K562 (cell line): ENCODE measurements around the gene TRIO. TPM values are rescaled to one million over a fixed set of nuclear protein-coding genes. Genes with fewer than 3 reads are reported as not detected.

Source experiments
- ATAC-seq: fragments of 200-7000 bp; cut with Tn5 transposase; 3 replicates; pipeline ENCODE4 v1.9.1; 2020; ENCODE audit warnings: moderate library complexity
- BruUV-seq: library from RNA; stranded (reverse); fragments of 400-500 nt; replicated peaks from 2 replicates; lab custom pipeline; 2021; lab: Mats Ljungman, UMichigan
- CTCF ChIA-PET: fragments of 300-600 bp; formaldehyde crosslinking; extraction: SDS; loops from one replicate; lab custom pipeline; 2021; ENCODE audit warnings: low intra/inter-chr PET ratio; lab: Yijun Ruan, JAX
- POLR2A ChIA-PET: fragments of 300-600, 350-650 bp; sonication (Branson Sonifier 250); formaldehyde crosslinking; extraction: SDS; loops from one replicate; lab custom pipeline; 2021; ENCODE audit warnings: antibody characterized with exemption, inconsistent platforms; lab: Yijun Ruan, JAX
- DNase-seq, 4 experiments: peaks; one replicate each; pipeline versions ENCODE4 v3.0.0 to v3.0.0-alpha.2; 2011 to 2018; ENCODE audit warnings: low spot score in 3 of 4, mixed read lengths in 3 of 4; ENCODE audit errors: extremely low read depth in 1 of 4
- FAIRE-seq: peaks from 2 replicates; lab custom pipeline; 2011; peaks lifted over from hg19 to GRCh38; lab: Jason Lieb, UNC
- H2AFZ ChIP-seq: 2 replicates; pipeline ENCODE4 v1.6.0; 2011; ENCODE audit warnings: low read depth, low read length, control low read depth, inconsistent platforms
- H3K27ac ChIP-seq: fragments of 200-600 bp; 3 replicates; pipeline ENCODE4 v1.8.0; 2011; ENCODE audit warnings: low read depth, mild to moderate bottlenecking, control low read depth, inconsistent platforms, low read length, moderate library complexity, mixed read lengths; ENCODE audit errors: extremely low read depth
- H3K27me3 ChIP-seq, 2 experiments: fragments of 300-600 bp in 1 of 2; 2 replicates in 1 of 2; 3 replicates in 1 of 2; pipeline versions ENCODE4 v1.6.0 to v1.8.0; 2011; ENCODE audit warnings: inconsistent platforms in 2 of 2, low read length in 2 of 2, mild to moderate bottlenecking in 1 of 2, mixed read lengths in 1 of 2, moderate library complexity in 1 of 2; ENCODE audit not compliant: control insufficient read depth in 2 of 2, insufficient read depth in 2 of 2
- H3K36me3 ChIP-seq: fragments of 300-600 bp; 3 replicates; pipeline ENCODE4 v1.8.0; 2011; ENCODE audit warnings: mild to moderate bottlenecking, low read length, inconsistent platforms; ENCODE audit not compliant: control insufficient read depth, insufficient read depth
- H3K4me1 ChIP-seq, 2 experiments: fragments of 200-600 bp in 1 of 2; replicated peaks in 1 of 2; 2 replicates in 1 of 2; 3 replicates in 1 of 2; pipeline versions ENCODE4 v1.5.1 to v1.8.0; 2011; ENCODE audit warnings: inconsistent platforms in 2 of 2, low read length in 2 of 2, mild to moderate bottlenecking in 1 of 2, mixed read lengths in 1 of 2, moderate library complexity in 1 of 2; ENCODE audit not compliant: control insufficient read depth in 2 of 2, insufficient read depth in 2 of 2
- H3K4me2 ChIP-seq: 2 replicates; pipeline ENCODE4 v1.6.1; 2011; ENCODE audit warnings: low read length, control low read depth, inconsistent platforms, mixed read lengths; ENCODE audit not compliant: insufficient read depth
- H3K4me3 ChIP-seq: fragments of 200-600 bp; sonication (generic), shearing (Covaris generic); 2 replicates; pipeline ENCODE4 v1.5.1; 2016; ENCODE audit warnings: control low read depth, inconsistent platforms
- H3K79me2 ChIP-seq: fragments of 200-600 bp; 3 replicates; pipeline ENCODE4 v1.8.0; 2011; ENCODE audit warnings: low read length, inconsistent platforms; ENCODE audit not compliant: control insufficient read depth, insufficient read depth
- H3K9ac ChIP-seq, 2 experiments: 2 replicates each; pipeline versions ENCODE4 v1.6.0 to v1.6.1; 2011; ENCODE audit warnings: low read depth in 2 of 2, low read length in 2 of 2, control low read depth in 1 of 2, inconsistent platforms in 1 of 2, mild to moderate bottlenecking in 1 of 2, mixed read lengths in 1 of 2; ENCODE audit not compliant: insufficient read depth in 1 of 2
- H3K9me1 ChIP-seq: one replicate; pipeline ENCODE4 v1.6.0; 2011; ENCODE audit warnings: inconsistent platforms, mild to moderate bottlenecking, low read length, moderate library complexity; ENCODE audit not compliant: control insufficient read depth, insufficient read depth
- H3K9me3 ChIP-seq: replicated peaks from 2 replicates; pipeline ENCODE4 v1.5.1; 2011; ENCODE audit warnings: low read depth, low read length, inconsistent platforms; ENCODE audit not compliant: control insufficient read depth, insufficient read depth
- H4K20me1 ChIP-seq: replicated peaks from 2 replicates; pipeline ENCODE4 v1.6.1; 2011; ENCODE audit warnings: low read length, inconsistent platforms, mixed read lengths; ENCODE audit not compliant: control insufficient read depth, insufficient read depth
- CCAR2 ChIP-seq: fragments of 200-400 bp; formaldehyde crosslinking; IDR thresholded peaks from 2 replicates; pipeline ENCODE4 v1.6.1; 2017; ENCODE audit warnings: mild to moderate bottlenecking, low read depth, low read length
- FOXA3 ChIP-seq, 2 experiments: fragments of 450-650 bp in 1 of 2; sonication (generic) in 1 of 2; formaldehyde crosslinking; IDR thresholded peaks in 1 of 2; conservative IDR thresholded peaks in 1 of 2; 2 replicates each; pipeline versions ENCODE4 v1.4.0 to v1.8.0; 2020 to 2022; ENCODE audit warnings: mild to moderate bottlenecking in 2 of 2, missing genetic modification reagents in 1 of 2
- GABPA ChIP-seq: fragments of 200-800 bp; sonication (Bioruptor generic); conservative IDR thresholded peaks from 2 replicates; pipeline ENCODE4 v1.6.1; 2016; ENCODE audit warnings: low read depth, missing genetic modification characterization, missing compliant biosample characterization
- HNRNPH1 ChIP-seq: fragments of 200-400 bp; formaldehyde crosslinking; optimal IDR thresholded peaks from 2 replicates; pipeline ENCODE3; 2017; ENCODE audit warnings: low read depth, mild to moderate bottlenecking, low read length, moderate library complexity
- KLF10 ChIP-seq: fragments of 250-450 bp; sonication (Bioruptor Pico); IDR thresholded peaks from 2 replicates; pipeline ENCODE4 v1.6.1; 2021; ENCODE audit warnings: matching md5 sums
- RBM15 ChIP-seq: fragments of 200-400 bp; formaldehyde crosslinking; IDR thresholded peaks from 2 replicates; pipeline ENCODE4 v1.6.1; 2018; ENCODE audit warnings: mild to moderate bottlenecking, low read length, moderate library complexity; ENCODE audit not compliant: insufficient read depth
- SRSF9 ChIP-seq: fragments of 200-400 bp; formaldehyde crosslinking; IDR thresholded peaks from 2 replicates; pipeline ENCODE4 v1.6.1; 2017; ENCODE audit warnings: low read depth, low read length, borderline replicate concordance
- TOE1 ChIP-seq, 2 experiments: fragments of 450-650 bp in 1 of 2; sonication (generic) in 1 of 2; formaldehyde crosslinking in 1 of 2; IDR thresholded peaks; 2 replicates each; pipeline versions ENCODE4 v1.7.1 to v1.8.0; 2016 to 2022; ENCODE audit warnings: borderline replicate concordance in 2 of 2, mild to moderate bottlenecking in 2 of 2, antibody characterized with exemption in 1 of 2, inconsistent platforms in 1 of 2, low read depth in 1 of 2, missing genetic modification reagents in 1 of 2, moderate library complexity in 1 of 2
- YY1 ChIP-seq, 3 experiments: IDR thresholded peaks; 2 replicates each; pipeline ENCODE4 v1.6.1; 2011; ENCODE audit warnings: low read length in 2 of 3, mild to moderate bottlenecking in 2 of 3, moderate library complexity in 2 of 3, borderline replicate concordance in 1 of 3, control low read depth in 1 of 3, low read depth in 1 of 3; ENCODE audit not compliant: insufficient read depth in 3 of 3, insufficient replicate concordance in 2 of 3, control insufficient read depth in 1 of 3, insufficient read length in 1 of 3; ENCODE audit errors: extremely low read depth in 1 of 3
- ZFP1 ChIP-seq: fragments of 450-650 bp; formaldehyde crosslinking; IDR thresholded peaks from 2 replicates; pipeline ENCODE4 v1.4.0; 2020; ENCODE audit warnings: mild to moderate bottlenecking, mixed read lengths
- WGBS: fragments of 100-300 bp; shearing (Covaris generic); methylation state at CpG from one replicate; pipeline ENCODE4 v1.1.6; 2016; ENCODE audit warnings: low coverage, mixed read lengths; ENCODE audit not compliant: insufficient coverage; ENCODE audit errors: missing lambda C conversion rate; 5-methylcytosine and 5-hydroxymethylcytosine counted together
- in situ Hi-C: fragments of 300-500 bp; cut with MboI; formaldehyde crosslinking; loops from 4 replicates; pipeline ENCODE4 v1.15.0; 2018; ENCODE audit warnings: inconsistent platforms, mixed read lengths
- intact Hi-C: fragments of 100-400 bp; cut with micrococcal nuclease; formaldehyde crosslinking; loops from 2 replicates; pipeline ENCODE4 v1.14.2; 2022
- polyA plus RNA-seq, 8 experiments: library from polyadenylated mRNA; depleted of rRNA in 4 of 8; stranded (reverse) in 5 of 8; unstranded in 3 of 8; fragments of >200 nt; fragmentation: Nextera tagmentation in 2 of 8; fragmentation: Illumina TruSeq in 1 of 8; extraction: Ambion mirVana in 2 of 8; extraction: Trizol in 1 of 8; gene quantifications; 2 replicates each; pipeline versions ENCODE4 v1.2.1 to v1.2.3, GENCODE V29; 2011 to 2014; ENCODE audit warnings: inconsistent platforms in 1 of 8, missing spikeins in 1 of 8
- total RNA-seq, 7 experiments: library from RNA; depleted of rRNA in 6 of 7; stranded (reverse); fragments of >200 nt in 6 of 7; fragmentation: Illumina TruSeq in 2 of 7; extraction: Trizol in 2 of 7; gene quantifications; 2 replicates each; pipeline versions ENCODE4 v1.2.1 to v1.2.3, GENCODE V29; 2011 to 2021; ENCODE audit warnings: low replicate concordance in 1 of 7
- TF ChIP-seq, protein P1 (sequence below): sonication (generic); formaldehyde crosslinking; IDR thresholded peaks from 2 replicates; pipeline ENCODE4 v1.8.1; 2023; ENCODE audit warnings: mild to moderate bottlenecking, missing genetic modification reagents
- TF ChIP-seq, protein P2 (sequence below), 2 experiments: IDR thresholded peaks in 1 of 2; conservative IDR thresholded peaks in 1 of 2; 2 replicates each; pipeline ENCODE4 v1.6.1; 2016; ENCODE audit warnings: low read depth in 2 of 2, mild to moderate bottlenecking in 1 of 2, missing compliant biosample characterization in 1 of 2, missing genetic modification characterization in 1 of 2, moderate library complexity in 1 of 2

Gene TRIO
- total and polyA plus RNA-seq, 9 of the 15 experiments (the other 6 are each of a cell fraction or from before 2014, with no cell fraction given), result 0.24 to 5.0 (median 1.1) TPM

DNA sequence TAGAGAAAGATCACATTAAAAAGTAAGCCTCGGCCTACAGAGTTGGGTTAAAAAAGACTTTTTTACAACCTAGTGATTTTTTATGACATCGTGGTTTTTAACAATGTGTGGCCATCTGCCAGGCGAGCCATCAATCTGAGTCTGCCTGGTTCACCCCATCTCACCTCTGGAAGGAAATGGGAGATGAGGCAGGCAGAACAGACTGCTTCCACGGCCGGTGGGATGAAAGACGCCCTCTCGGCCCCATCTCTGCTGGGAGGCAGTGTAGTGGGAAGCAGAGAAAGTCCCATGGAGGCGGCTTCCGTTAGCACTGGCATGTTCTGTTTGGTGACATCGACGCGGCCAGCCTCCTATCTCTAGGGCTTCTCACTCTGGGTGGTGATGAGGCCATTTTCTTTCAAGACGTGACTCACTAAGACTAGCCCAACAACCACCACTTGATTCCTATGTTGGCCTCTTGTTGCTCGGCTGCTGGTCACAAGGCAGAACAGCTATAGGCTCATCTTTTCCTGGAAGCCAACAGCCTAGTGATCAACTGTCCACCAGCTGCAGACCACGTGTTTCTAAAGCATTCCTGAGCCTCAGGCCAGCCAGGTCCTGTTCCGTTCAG is 306.0 kb downstream of the TRIO start (continued):
- TF ChIP-seq, protein P1, sequence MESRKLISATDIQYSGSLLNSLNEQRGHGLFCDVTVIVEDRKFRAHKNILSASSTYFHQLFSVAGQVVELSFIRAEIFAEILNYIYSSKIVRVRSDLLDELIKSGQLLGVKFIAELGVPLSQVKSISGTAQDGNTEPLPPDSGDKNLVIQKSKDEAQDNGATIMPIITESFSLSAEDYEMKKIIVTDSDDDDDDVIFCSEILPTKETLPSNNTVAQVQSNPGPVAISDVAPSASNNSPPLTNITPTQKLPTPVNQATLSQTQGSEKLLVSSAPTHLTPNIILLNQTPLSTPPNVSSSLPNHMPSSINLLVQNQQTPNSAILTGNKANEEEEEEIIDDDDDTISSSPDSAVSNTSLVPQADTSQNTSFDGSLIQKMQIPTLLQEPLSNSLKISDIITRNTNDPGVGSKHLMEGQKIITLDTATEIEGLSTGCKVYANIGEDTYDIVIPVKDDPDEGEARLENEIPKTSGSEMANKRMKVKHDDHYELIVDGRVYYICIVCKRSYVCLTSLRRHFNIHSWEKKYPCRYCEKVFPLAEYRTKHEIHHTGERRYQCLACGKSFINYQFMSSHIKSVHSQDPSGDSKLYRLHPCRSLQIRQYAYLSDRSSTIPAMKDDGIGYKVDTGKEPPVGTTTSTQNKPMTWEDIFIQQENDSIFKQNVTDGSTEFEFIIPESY, result no peak
- TF ChIP-seq, protein P2, sequence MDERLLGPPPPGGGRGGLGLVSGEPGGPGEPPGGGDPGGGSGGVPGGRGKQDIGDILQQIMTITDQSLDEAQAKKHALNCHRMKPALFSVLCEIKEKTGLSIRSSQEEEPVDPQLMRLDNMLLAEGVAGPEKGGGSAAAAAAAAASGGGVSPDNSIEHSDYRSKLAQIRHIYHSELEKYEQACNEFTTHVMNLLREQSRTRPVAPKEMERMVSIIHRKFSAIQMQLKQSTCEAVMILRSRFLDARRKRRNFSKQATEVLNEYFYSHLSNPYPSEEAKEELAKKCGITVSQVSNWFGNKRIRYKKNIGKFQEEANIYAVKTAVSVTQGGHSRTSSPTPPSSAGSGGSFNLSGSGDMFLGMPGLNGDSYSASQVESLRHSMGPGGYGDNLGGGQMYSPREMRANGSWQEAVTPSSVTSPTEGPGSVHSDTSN (CRISPR knock-in tag; IDR thresholded peaks at IDR 0.05; ENCODE audit: low read depth), result no peak
- TF ChIP-seq, protein P2 (tag; conservative IDR thresholded peaks at IDR 0.05; ENCODE audit: low read depth), result peak; percentile 63; the same call in 1 of the 2 replicates
- TF ChIP-seq ZFP1 (CRISPR knock-in tag), result no peak

DNA sequence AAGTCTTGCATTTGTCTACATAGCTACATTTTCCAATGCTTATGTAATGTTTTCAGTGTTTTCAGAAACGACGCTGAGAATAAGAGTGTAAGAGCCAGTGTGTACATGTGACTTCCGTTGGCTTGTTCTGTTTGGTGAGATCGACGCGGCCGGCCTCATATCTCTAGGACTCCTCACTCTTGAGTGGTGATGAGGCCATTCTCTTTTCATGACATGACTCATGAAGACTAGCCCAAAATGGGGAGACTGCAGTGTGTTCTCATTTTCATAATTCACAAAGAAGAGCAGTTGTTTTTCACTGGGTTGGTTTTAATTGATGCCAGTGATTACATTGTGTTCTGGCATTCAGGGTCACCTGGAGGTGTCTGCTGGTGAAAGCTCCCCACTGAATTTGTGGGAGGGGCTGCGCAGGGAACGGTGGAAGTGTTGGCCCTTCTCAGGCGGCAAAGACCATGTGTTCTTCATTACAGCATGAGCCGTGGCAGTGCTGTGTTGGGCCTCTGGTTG is 306.9 kb downstream of the TRIO start:
- Histone ChIP-seq H3K4me2 (no peak overlapping the region), H2AFZ (no peak overlapping the region), H3K4me1 (no peaks in the 10 kb centered on the region; a peak in 2 of 5 replicates), H4K20me1 (no peaks in the 10 kb centered on the region), H3K36me3 (no peaks in the 10 kb centered on the region), H3K79me2 (no peaks in the 10 kb centered on the region), H3K9me1 (no peaks in the 10 kb centered on the region), H3K4me3 (no peak overlapping the region), H3K27me3 (peaks cover 16 to 31% of the 10 kb centered on the region in 2 experiments), H3K9ac (no peak overlapping the region), H3K9me3 (no peaks in the 10 kb centered on the region), H3K27ac (no peak overlapping the region)
- under 1% methylated on average over 11 of the region's 11 CpGs for WGBS
- POLR2A ChIA-PET, result interaction anchor here (0.6 kb wide), 1 partner anchor 894 kb away, joined by 4 read pairs; no protein-coding TSS in a partner anchor
- DNase-seq (peak in 1 of 4 experiments; percentile 5), FAIRE-seq (peak; percentile 23), ATAC-seq (peak; percentile 57)
- CTCF ChIA-PET, result no interaction called here
- in situ Hi-C loops, result no loop called here
- no TSS peak for BruUV-seq
- intact Hi-C loops, result no loop called here
- TF ChIP-seq GABPA (tag), result 0 out of 2 replicates have a peak, but pooled peaks have one; percentile 34
- no peak for TF ChIP-seq SRSF9
- no peak for TF ChIP-seq FOXA3 (CRISPR knock-in tag; conservative IDR thresholded peaks at IDR 0.05 in 1 of 2, IDR thresholded peaks at IDR 0.05 in 1 of 2)
- TF ChIP-seq CCAR2, result no peak
- no peak for TF ChIP-seq YY1 (IDR thresholded peaks at IDR 0.05; ENCODE audit: borderline replicate concordance in 1 of 3, control insufficient read depth in 1 of 3, extremely low read depth in 1 of 3, insufficient read depth in 3 of 3, insufficient read length in 1 of 3, insufficient replicate concordance in 2 of 3, low read depth in 1 of 3, low read length in 2 of 3)
- TF ChIP-seq RBM15, result no peak
- no peak for TF ChIP-seq KLF10 (CRISPR knock-in tag)
- no peak for TF ChIP-seq HNRNPH1
- no peak for TF ChIP-seq TOE1 (IDR thresholded peaks at IDR 0.05; ENCODE audit: borderline replicate concordance)
- TF ChIP-seq TOE1 (CRISPR knock-in tag; IDR thresholded peaks at IDR 0.05; ENCODE audit: borderline replicate concordance, low read depth), result no peak
